Esophagus muscularis mucosa (tissue), 3 donors: ENCODE data around the gene UBE2S.

Source experiments
- POLR2A ChIP-seq: fragments of 450-650 bp; IDR thresholded peaks from one replicate; pipeline ENCODE4 v1.6.1; 2017; ENCODE audit warnings: antibody characterized with exemption, moderate library complexity, mild to moderate bottlenecking, low read depth
- TF ChIP-seq, protein P1 (sequence below), 3 experiments: fragments of 200-600 bp in 2 of 3; fragments of 450-650 bp in 1 of 3; sonication (generic) in 2 of 3; IDR thresholded peaks; one replicate each; pipeline ENCODE4 v1.5.1; 2017 to 2019; ENCODE audit warnings: antibody characterized with exemption in 3 of 3, mild to moderate bottlenecking in 2 of 3, moderate library complexity in 1 of 3

DNA sequence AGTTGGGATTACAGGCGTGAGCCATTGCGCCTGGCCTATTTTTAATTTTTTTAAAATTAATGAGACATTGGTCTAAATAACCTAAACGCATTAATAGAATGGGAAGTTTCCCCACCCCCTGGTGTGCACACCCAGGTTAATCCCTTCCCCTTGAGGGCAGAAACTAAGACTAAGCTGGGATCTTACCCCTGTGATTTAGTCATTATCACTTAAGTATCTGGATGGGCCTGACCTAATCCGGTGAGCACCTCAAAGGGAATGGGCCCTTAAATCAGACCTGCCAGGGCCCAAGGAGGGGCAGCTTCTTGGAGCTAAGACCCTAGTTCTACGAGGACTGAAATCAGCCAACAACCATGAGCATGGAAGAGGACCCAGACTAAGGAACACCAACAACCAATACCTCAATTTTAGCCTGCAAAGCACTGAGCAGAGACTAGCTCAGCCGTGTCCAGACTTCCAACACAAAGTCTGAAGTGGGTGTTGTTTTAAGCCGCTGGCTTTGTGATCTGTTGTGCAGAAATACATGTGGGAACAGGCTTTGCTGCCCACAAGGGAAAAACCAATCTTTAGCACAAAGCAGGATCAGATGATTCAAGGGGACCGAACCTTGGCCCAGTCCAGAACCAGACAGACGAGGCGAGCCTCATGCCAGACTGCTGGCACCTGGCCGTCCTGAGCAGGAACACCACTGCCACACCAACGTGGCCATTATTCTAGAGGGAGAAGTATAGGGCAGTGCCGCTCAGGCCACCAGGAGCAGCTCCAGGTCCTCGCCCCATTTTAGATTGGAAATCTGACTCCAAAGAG lies 7.1 kb downstream of the UBE2S start:
- no peak for TF ChIP-seq POLR2A
- TF ChIP-seq, protein P1, sequence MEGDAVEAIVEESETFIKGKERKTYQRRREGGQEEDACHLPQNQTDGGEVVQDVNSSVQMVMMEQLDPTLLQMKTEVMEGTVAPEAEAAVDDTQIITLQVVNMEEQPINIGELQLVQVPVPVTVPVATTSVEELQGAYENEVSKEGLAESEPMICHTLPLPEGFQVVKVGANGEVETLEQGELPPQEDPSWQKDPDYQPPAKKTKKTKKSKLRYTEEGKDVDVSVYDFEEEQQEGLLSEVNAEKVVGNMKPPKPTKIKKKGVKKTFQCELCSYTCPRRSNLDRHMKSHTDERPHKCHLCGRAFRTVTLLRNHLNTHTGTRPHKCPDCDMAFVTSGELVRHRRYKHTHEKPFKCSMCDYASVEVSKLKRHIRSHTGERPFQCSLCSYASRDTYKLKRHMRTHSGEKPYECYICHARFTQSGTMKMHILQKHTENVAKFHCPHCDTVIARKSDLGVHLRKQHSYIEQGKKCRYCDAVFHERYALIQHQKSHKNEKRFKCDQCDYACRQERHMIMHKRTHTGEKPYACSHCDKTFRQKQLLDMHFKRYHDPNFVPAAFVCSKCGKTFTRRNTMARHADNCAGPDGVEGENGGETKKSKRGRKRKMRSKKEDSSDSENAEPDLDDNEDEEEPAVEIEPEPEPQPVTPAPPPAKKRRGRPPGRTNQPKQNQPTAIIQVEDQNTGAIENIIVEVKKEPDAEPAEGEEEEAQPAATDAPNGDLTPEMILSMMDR (IDR thresholded peaks at IDR 0.05) = no peak
